ENCODE results near the gene FOXRED2.
"Not testable (repeated sequence)": the region's sequence is repeated elsewhere in the genome, so short reads cannot be mapped to it uniquely, and the experiment has no call there.

Gene FOXRED2

GRCh38 chr22:36469094-36469710 is 37.6 kb downstream of the FOXRED2 start:
- DNase-seq: no peak

- no peak for DNase-seq
Measured at GRCh38 chr22:36467946-36468345, 38.9 kb downstream of the FOXRED2 start.

GRCh38 chr22:36467042-36467810 is 39.6 kb downstream of the FOXRED2 start:
- DNase-seq: no peak

- no peak for DNase-seq
Measured at GRCh38 chr22:36466258-36466657, 40.6 kb downstream of the FOXRED2 start.

- DNase-seq: no peak
Measured at GRCh38 chr22:36465232-36466021, 41.4 kb downstream of the FOXRED2 start.

GRCh38 chr22:36464715-36465231 is 42.1 kb downstream of the FOXRED2 start:
- DNase-seq: no peak

GRCh38 chr22:36463783-36464184 is 43.1 kb downstream of the FOXRED2 start:
- DNase-seq: no peak

- DNase-seq: no peak
Measured at GRCh38 chr22:36461665-36462649, 44.9 kb downstream of the FOXRED2 start.

- no peak for DNase-seq
Measured at GRCh38 chr22:36460202-36460601, 46.6 kb downstream of the FOXRED2 start.

GRCh38 chr22:36457688-36458450 is 49.0 kb downstream of the FOXRED2 start:
- no peak for DNase-seq

GRCh38 chr22:36456464-36456845 is 50.4 kb downstream of the FOXRED2 start:
- DNase-seq: no peak

- DNase-seq: no peak
Measured at GRCh38 chr22:36455571-36456463, 51.0 kb downstream of the FOXRED2 start.

GRCh38 chr22:36454916-36455570 is 51.8 kb downstream of the FOXRED2 start:
- peak; percentile 91 to 94 for DNase-seq

GRCh38 chr22:36453855-36454378 is 52.9 kb downstream of the FOXRED2 start:
- DNase-seq: no peak

GRCh38 chr22:36452978-36453607 is 53.7 kb downstream of the FOXRED2 start:
- DNase-seq: not testable (repeated sequence)

- DNase-seq: peak; percentile 24 to 29
Measured at GRCh38 chr22:36452250-36452977, 54.4 kb downstream of the FOXRED2 start.

- not testable (repeated sequence) for DNase-seq
Measured at GRCh38 chr22:36450923-36451322, 55.9 kb downstream of the FOXRED2 start.

GRCh38 chr22:36449596-36450175 is 57.2 kb downstream of the FOXRED2 start:
- DNase-seq: no peak
